ENCODE results near the gene CA10.

Gene CA10

DNA sequence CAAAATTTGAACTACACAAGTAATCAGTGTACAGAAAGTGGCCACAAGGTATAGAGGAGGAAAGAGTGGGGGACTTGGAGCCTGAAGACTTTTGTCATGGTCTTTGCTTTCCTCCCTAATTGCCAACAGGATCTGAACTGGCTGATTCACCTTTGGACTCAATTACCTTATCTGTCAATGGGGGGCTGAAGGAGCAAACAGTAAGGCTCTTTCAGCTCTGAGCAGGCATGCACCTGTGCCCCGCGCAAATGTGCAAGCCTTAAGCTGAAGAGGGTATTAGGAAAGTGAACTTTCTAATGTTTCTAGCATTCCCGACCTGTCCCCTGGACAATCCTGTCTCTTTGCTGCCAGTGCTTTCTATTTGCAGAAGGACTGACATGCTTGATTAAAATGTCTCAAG is 302.7 kb downstream of the CA10 start:
- DNase-seq: no peak

GRCh38 chr17:51853857-51854256 is 304.7 kb downstream of the CA10 start:
- DNase-seq: no peak

DNA sequence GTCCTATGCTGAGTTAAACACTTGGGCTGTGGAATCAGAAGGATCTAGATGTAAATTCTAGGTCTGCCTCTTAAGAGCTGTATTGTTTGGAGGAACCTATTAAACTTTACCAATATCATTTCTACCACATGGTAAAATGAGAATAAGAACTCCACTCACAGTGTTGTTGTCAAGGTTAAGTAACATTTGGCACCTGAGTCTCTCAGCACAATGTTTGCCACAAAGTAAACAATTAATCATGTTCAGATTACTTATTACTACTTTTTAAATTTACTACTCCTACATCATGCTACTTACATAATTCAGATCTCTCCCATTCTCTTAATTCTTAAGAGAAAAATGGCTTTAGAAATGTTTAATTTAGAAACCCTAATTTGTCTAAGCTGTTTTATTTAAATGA is 305.9 kb downstream of the CA10 start:
- DNase-seq: no peak

GRCh38 chr17:51850201-51850600 is 308.3 kb downstream of the CA10 start:
- no peak for DNase-seq

DNA sequence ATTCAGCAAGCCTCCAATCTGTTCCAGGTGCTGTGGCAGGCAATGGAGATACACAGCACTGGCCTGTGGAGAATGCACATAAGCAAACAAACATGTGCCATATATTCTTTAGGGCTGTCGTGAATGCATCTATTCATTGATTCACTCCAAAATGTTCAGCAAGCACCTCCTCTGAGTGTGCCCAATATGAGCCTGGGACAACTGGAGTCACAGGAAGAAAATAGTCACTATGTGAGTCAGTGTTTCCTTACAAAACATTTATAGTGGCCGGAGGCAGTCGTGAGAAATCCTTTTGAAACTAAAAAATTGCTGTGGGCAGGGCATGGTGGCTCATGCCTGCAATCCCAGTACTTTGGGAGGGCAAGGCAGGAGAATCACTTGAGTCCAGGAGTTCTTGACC is 310.1 kb downstream of the CA10 start:
- no peak for DNase-seq

DNA sequence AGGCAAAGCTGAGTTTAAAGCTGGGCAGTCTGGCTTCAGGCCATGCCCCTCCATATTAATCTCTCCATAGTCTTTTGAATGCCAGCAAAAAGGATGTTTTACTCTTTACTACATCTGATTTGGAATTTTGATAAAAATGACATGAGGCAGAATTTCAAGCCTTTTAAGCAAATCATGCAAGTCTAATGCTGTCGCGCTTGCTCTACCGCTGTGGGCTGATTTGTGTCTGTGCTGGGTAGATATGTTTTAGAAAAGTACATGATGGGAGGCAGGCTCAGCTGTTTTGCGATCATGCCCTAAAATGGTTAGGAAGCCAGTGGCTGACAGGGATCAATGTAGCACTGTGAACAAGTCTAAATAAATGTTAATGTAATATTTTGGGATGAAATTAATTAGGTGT is 311.9 kb downstream of the CA10 start:
- no peak for DNase-seq

DNA sequence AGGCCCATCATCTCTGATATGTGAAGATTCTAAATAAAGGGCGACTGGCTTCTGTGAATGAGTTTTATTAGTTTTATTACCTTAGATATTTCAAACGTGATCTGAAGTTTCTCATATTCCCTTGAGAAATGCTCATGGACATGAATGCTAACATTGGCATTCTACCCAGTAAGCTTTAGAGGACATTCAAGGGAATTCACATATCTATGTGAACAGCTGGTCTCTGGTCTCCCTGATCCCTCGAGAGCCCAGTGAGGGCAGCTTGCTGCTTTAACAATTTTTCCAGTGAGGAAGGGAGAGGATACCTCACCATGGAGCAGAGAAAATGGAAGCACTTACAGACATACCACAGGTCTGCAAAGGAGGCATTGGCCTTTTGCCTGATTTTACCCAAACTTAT is 312.7 kb downstream of the CA10 start:
- no peak for DNase-seq

DNA sequence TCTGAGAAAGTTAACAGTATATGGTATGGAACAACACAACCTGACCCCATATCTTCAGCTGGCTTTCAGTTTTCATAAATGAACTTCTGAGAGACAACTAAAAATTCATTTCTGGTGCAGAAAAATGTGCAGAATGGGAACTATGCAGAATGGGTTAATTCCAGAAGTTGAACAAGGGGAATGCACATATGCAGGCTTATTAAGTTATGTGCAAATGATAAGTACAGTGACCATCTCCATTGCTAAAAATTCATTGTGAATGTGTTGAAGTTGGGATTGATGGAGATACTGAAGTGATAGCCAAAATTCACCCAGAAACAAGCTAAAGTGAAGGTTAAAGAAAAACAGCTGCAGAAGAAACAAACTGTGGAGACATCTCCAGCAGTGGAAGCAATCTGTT is 315.8 kb downstream of the CA10 start:
- no peak for DNase-seq

- DNase-seq: no peak
These were observed 316.8 kb downstream of the CA10 start for GRCh38 chr17:51841669-51842068.

- DNase-seq: no peak
These were observed 317.8 kb downstream of the CA10 start for GRCh38 chr17:51840688-51841087.

- DNase-seq: no peak
These were observed 324.9 kb downstream of the CA10 start for GRCh38 chr17:51833620-51834019.

DNA sequence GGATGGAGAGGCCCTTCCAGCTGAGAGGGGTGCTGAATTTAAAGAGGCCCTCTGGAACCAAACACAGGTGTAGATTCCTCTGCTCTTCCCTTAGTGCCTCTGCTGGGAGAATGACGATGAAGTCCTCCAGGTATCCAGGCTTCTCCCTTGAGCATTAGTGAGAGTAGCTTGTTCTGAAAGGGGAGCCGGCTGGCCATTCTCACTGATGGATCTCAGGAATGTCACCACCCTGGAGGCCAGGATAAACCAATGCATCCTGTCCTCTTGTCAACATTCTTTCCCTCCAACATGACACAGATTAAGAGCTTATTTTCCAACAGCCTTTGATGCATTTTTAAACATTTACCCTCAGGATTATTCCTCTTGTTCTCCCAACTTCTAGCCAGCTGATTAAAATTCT is 325.5 kb downstream of the CA10 start:
- DNase-seq: no peak

DNA sequence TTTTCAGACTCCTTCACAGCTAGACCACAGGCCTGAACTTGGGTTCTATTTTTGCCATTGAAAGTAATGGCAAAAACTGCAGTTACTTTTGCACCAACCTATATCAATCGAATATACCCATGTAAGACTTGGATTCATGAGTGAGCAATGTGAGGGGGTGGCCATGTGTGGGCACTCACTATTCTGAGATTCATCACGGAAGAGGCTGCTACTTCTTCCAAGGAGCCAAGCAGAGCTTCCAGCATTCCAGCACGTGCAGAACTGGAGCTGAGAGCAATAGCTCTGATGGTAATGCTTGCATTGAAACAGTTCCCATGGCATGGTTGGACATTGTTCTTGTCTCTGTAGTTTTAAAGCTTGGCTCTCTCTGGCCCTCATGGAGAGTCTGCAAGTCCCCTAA is 327.6 kb downstream of the CA10 start:
- DNase-seq: no peak

DNA sequence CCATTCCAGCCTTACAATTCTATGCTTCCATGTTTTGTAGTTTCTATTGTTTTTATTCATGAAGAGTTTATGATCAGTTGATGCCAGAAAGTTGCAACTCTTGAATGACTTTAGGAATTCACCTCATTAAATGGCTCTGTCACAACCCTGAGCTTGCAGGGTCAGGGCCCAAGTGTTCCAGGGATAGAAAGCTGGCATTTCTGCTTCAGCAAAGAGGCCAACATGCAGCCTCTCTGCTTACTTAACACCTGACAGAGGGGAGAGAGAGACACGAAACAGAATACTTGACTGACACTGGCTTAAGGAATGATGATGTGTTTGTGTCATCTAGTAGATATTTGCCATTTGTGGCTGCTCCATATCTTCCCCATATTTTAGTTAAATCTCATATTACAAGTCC is 328.1 kb downstream of the CA10 start:
- no peak for DNase-seq

DNA sequence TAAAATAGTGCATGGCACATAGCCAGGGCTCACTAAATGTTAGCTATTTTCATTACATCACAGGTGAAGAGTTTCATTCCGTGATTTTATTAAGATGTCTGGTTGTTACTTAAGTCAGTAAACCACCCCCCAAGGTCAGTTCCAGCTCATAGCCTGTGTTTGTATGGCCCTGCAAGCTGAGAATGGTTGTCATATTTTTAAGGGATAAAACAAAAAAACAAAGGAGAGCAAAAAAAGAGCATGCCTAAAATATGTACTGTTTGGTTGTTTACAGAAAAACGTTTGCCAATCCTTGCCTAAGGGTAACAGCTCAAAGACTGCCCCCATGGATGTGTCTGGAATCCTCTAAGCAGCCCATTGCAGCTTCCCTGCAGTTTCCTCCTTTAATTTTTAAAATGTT is 329.6 kb downstream of the CA10 start:
- no peak for DNase-seq

DNA sequence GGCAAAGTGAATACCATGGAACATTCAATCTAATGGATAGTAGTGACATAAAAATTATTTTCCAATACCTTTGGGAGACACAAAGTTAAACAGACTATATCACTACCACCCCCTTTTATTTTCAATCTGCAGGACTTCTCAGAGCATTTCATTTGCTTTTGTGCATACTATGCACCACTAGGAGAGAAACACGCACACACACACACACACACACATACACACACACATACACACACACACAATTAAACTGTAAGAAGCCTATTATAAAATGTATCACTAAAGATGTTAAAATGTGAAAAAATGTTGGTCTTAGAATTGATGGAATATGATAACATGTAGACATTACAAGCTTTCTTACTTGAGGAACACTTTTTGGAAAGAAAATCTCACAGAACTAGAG is 331.4 kb downstream of the CA10 start:
- no peak for DNase-seq

DNA sequence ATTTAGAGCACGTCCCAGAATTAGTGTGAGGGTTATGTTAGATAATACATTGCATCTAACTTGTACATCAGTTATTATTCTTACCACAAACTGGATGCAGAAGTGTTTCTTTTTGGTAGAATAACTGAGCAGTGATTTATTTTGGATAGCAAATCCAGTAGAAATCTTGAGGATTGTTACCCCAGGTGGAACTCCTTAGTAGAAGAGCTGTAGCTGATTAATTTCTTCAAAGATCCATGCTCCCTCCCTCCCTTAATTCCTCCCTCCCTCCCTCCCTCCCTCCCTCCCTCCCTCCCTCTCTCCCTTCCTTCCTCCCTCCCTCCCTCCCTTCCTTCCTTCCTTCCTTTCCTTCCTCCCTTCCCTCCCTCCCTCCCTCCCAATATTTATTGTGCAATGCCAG is 337.7 kb downstream of the CA10 start:
- no peak for DNase-seq

DNA sequence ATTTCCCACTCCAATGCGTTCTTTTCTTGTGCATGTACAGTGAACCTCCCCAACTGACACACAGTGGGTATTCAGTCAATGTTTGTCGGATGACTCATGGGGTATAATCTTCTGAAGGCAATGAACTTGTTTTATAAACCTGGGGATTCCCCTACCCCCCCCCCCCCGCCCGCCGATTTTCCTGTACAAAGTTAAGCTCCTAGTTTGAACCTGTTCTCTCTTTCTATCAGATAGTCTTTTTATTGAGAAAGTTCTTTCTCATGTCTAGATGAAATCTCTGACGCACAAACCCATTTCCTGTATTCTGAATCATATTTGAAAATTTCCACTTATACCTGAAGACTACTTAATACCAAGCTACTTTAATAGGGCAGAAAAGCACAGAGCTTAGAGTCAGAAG is 338.3 kb downstream of the CA10 start:
- DNase-seq: no peak

GRCh38 chr17:51819341-51820219 is 338.9 kb downstream of the CA10 start:
- DNase-seq: no peak

DNA sequence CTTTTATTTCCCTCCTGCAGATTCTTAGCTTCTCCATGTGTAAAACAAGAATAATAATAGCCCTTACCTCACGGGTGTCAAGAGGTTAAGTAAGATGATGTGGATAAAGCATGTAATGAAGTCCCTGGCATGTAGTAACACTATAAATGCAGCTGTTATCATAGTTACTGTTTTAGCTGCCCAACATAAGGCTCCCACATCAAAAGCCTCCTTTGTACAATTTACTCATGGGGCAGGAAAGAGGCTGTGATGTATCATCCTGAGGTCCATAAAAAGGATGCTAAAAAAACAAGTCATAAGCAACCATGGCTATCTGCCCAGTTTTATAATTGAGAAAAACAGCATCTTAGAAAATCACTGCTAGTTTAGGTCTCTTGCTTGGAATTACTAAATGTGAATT is 339.7 kb downstream of the CA10 start:
- DNase-seq: no peak

DNA sequence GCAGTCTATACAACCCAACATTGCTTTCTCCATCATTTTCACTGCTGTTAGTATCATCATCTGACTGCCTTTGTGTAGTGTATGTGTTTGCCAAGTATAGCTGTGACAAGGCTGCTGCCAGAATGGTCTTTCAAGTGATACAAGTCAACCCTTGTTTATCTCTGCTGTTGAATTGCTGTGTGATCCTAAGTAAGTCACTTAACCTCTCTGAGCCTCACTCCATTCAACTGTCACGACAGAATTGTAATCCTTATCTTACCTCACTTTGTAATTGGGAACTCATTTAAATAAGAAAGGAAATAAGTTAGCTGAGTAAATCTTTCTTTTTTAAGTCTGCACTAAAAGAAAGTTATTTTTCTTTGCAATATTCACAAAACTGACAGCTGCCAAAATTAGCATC is 340.6 kb downstream of the CA10 start:
- DNase-seq: no peak

DNA sequence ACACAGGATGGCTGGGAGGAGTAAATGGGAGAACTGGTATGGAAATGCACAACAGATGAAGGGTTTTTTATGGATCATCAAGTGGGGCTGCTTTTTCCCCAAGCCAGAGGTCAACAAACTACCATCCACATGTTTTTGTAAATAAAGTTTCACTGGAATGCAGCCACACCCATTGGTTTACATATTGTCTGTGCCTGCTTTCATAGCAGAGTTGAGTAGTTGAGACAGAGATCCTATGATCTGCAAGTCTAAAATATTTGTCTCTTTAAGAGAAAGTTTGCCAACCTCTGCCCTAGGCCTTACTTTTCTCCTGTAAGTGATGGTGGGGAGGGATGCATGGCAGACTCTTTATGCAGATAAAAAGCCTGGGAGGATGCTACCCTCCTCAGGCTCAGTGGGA is 341.4 kb downstream of the CA10 start:
- DNase-seq: no peak

DNA sequence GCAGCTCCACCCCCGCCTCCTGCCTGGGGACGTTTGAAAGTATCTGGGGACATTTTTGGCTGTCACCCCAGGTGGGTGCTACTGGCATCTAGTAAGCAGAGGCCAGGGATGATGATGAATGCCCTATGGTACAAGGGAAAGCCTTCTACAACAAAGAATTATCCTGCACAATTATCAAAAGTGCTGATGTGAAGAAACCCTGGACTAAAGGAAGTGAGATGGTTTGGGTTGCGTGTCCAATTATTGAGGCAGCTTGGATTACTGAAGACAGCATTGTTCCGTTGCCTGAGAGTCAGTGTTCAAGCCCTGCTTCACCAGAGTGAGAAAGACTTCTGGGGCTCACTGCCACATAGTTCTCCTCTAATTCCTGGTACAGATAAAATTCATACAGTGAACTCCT is 343.4 kb downstream of the CA10 start:
- DNase-seq: no peak

GRCh38 chr17:51814521-51814920 is 344.0 kb downstream of the CA10 start:
- no peak for DNase-seq

DNA sequence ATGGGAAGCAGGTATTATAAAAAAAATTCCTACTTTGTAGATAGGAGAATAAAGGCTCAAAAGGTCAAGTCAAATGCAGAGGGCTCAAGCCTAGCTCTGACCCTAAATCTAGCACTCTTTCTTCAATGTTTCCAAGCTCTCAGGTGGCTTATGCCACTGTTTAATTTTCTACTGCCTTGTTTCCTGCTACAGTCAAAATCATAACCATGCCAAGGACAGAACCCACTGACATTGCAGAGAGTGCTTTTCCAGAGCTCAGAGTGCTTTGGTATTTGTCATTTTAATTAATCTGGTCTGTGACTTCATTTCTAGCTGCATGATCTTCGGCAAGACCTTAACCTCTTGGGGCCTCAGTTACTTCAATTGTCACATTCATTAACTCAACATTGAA is 344.7 kb downstream of the CA10 start:
- no peak for DNase-seq

Measured in kidney glomerular epithelial cell (primary cell).